Neuronal stem cell (in vitro differentiated cells): ENCODE data around the gene VAPB.

Source experiments
- DNase-seq: peaks from one replicate; pipeline ENCODE4 v3.0.0-alpha.2; 2013; ENCODE audit warnings: low spot score
- H2AFZ ChIP-seq: one replicate; pipeline ENCODE4 v1.6.1; 2013; ENCODE audit warnings: mild to moderate bottlenecking, low read length, inconsistent platforms
- H2AK5ac ChIP-seq: 2 replicates; pipeline ENCODE4 v1.6.1; 2013; ENCODE audit warnings: low read depth, mild to moderate bottlenecking, inconsistent platforms, low read length, moderate library complexity, mixed read lengths
- H2BK120ac ChIP-seq: 2 replicates; pipeline ENCODE4 v1.6.1; 2013; ENCODE audit warnings: low read depth, mild to moderate bottlenecking, inconsistent platforms, low read length, moderate library complexity, mixed read lengths
- H2BK12ac ChIP-seq: one replicate; pipeline ENCODE4 v1.6.1; 2013; ENCODE audit warnings: low read length, inconsistent platforms
- H2BK15ac ChIP-seq: 2 replicates; pipeline ENCODE4 v1.6.1; 2013; ENCODE audit warnings: mild to moderate bottlenecking, low read length, inconsistent platforms, mixed read lengths
- H2BK5ac ChIP-seq: one replicate; pipeline ENCODE4 v1.6.1; 2013; ENCODE audit warnings: inconsistent platforms, mild to moderate bottlenecking, low read length, moderate library complexity
- H3K14ac ChIP-seq: one replicate; pipeline ENCODE4 v1.6.1; 2013; ENCODE audit warnings: low read length, inconsistent platforms
- H3K18ac ChIP-seq: 2 replicates; pipeline ENCODE4 v1.6.1; 2013; ENCODE audit warnings: low read length, inconsistent platforms
- H3K23ac ChIP-seq: 2 replicates; pipeline ENCODE4 v1.6.1; 2013; ENCODE audit warnings: low read depth, mild to moderate bottlenecking, mixed read lengths, low read length, inconsistent platforms; ENCODE audit not compliant: poor library complexity
- H3K27ac ChIP-seq: replicated peaks from 3 replicates; pipeline ENCODE4 v1.5.1; 2013; ENCODE audit warnings: low read length, inconsistent platforms
- H3K27me3 ChIP-seq, 3 experiments: 2 replicates each; pipeline ENCODE4 v1.6.1; 2013; ENCODE audit warnings: low read length in 3 of 3, mild to moderate bottlenecking in 2 of 3, inconsistent platforms in 1 of 3, low read depth in 1 of 3, mixed read lengths in 1 of 3, moderate library complexity in 1 of 3; ENCODE audit not compliant: control insufficient read depth in 3 of 3, insufficient read depth in 3 of 3
- H3K36me3 ChIP-seq, 2 donors: replicated peaks in 1 of 2; 2 replicates each; pipeline ENCODE4 v1.6.1; 2013; ENCODE audit warnings: low read length in 2 of 2; ENCODE audit not compliant: control insufficient read depth in 2 of 2, insufficient read depth in 2 of 2
- H3K4ac ChIP-seq: 2 replicates; pipeline ENCODE4 v1.6.1; 2013; ENCODE audit warnings: inconsistent platforms, mild to moderate bottlenecking, low read length, moderate library complexity
- H3K4me1 ChIP-seq, 2 donors: 1 replicate in 1 of 2; 2 replicates in 1 of 2; pipeline ENCODE4 v1.6.1; 2013; ENCODE audit warnings: low read length in 2 of 2, low read depth in 1 of 2; ENCODE audit not compliant: control insufficient read depth in 2 of 2, insufficient read depth in 1 of 2
- H3K4me2 ChIP-seq: one replicate; pipeline ENCODE4 v1.6.1; 2013; ENCODE audit warnings: mild to moderate bottlenecking, low read length, inconsistent platforms; ENCODE audit not compliant: insufficient read depth, poor library complexity, severe bottlenecking
- H3K4me3 ChIP-seq, 2 donors: 2 replicates each; pipeline ENCODE4 v1.5.1; 2013; ENCODE audit warnings: low read length in 2 of 2, mild to moderate bottlenecking in 2 of 2, inconsistent platforms in 1 of 2, moderate library complexity in 1 of 2
- H3K79me1 ChIP-seq: one replicate; pipeline ENCODE4 v1.6.1; 2013; ENCODE audit warnings: low read depth, mild to moderate bottlenecking, inconsistent platforms, low read length, moderate library complexity
- H3K9ac ChIP-seq: one replicate; pipeline ENCODE4 v1.6.1; 2013; ENCODE audit warnings: mild to moderate bottlenecking, low read depth, low read length, inconsistent platforms; ENCODE audit not compliant: poor library complexity
- H3K9me3 ChIP-seq, 2 donors: replicated peaks in 1 of 2; 2 replicates each; pipeline versions ENCODE3 to v1.6.1; 2013; ENCODE audit warnings: low read length in 2 of 2, mild to moderate bottlenecking in 2 of 2, inconsistent platforms in 1 of 2, low read depth in 1 of 2, mixed read lengths in 1 of 2, moderate library complexity in 1 of 2; ENCODE audit not compliant: control insufficient read depth in 2 of 2, insufficient read depth in 1 of 2
- H4K8ac ChIP-seq: one replicate; pipeline ENCODE4 v1.6.1; 2013; ENCODE audit warnings: low read depth, mild to moderate bottlenecking, inconsistent platforms, low read length, moderate library complexity
- H4K91ac ChIP-seq: one replicate; pipeline ENCODE4 v1.6.1; 2013; ENCODE audit warnings: low read length, low read depth, mild to moderate bottlenecking, inconsistent platforms; ENCODE audit not compliant: poor library complexity
- WGBS, 2 donors: extraction: QIAGEN DNeasy Blood & Tissue Kit; methylation state at CpG; one replicate each; pipeline ENCODE4 v1.1.7; 2013; ENCODE audit warnings: missing lambda C conversion rate in 2 of 2, mixed read lengths in 1 of 2; ENCODE audit not compliant: insufficient read length in 2 of 2, insufficient replicate concordance in 1 of 2; ENCODE audit errors: extremely low coverage in 2 of 2; 5-methylcytosine and 5-hydroxymethylcytosine counted together

The VAPB gene

DNA sequence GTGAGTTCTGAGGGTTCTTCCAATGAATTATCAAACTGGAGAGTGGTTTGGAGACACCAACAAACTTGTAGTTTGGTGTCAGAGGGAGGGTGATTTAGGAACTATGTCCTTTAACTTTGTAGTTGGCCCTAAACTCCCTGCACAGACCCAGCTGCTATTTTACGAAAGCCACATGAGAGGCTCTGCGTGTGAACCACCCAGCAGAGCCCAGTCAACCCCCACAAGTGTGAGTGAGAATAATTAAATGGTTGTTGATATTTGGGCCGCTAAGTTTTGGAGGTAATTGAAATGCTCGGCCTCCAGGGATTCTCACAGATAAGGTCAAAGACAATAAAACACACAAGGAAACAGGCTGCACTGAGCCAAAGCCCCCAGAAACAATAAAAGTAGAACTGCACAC lies 6.9 kb upstream of the VAPB start:
- Histone ChIP-seq H3K23ac (no peak overlapping the region), H3K27ac (no peak overlapping the region), H4K91ac (no peak overlapping the region), H3K36me3 (no peaks in the 10 kb centered on the region), H3K9me3 (peaks cover 0 to 10% of the 10 kb centered on the region in 2 donors), H3K14ac (no peak overlapping the region), H2AFZ (no peak overlapping the region), H3K18ac (no peak overlapping the region), H2BK12ac (no peak overlapping the region), H3K4ac (no peak overlapping the region), H3K4me1 (no peaks in the 10 kb centered on the region), H2BK5ac (no peak overlapping the region), H3K4me3 (no peak overlapping the region), H3K79me1 (no peaks in the 10 kb centered on the region), H3K27me3 (no peaks in the 10 kb centered on the region), H4K8ac (no peak overlapping the region), H3K9ac (no peak overlapping the region), H3K4me2 (no peak overlapping the region), H2BK15ac (no peak overlapping the region), H2BK120ac (no peak overlapping the region), H2AK5ac (no peak overlapping the region)
- DNase-seq: no peak
- no CpG with 5 or more reads among the region's 4 CpGs for WGBS, 2 donors

DNA sequence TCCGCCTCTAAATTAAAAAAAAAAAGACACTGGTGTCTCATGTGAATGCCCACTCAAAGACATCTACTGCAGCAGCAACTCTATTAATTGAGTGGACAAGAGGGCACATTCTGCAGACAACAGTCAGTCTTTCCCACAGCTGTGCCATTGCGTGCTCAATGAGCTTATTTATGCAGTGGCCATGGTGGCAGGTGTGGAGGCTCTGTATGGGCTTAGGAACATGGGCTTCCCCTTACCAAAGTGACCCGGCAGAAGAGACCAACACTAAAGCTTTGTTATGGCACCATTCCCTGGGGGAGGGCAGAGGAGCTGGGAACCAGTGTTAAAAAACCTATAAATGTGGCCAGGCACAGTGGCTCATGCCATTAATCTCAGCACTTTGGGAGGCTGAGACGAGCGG lies 4.2 kb upstream of the VAPB start:
- H2AFZ ChIP-seq: no peak overlapping the region
- no peak overlapping the region for H4K91ac ChIP-seq
- no peak for DNase-seq
- H4K8ac ChIP-seq: no peak overlapping the region
- no peaks in the 10 kb centered on the region for H3K27me3 ChIP-seq
- H3K4me3 ChIP-seq: no peak overlapping the region
- peaks cover 0 to 1% of the 10 kb centered on the region in 2 donors for H3K36me3 ChIP-seq
- no peak overlapping the region for H2BK12ac ChIP-seq
- no peak overlapping the region for H3K4ac ChIP-seq
- H2BK5ac ChIP-seq: no peak overlapping the region
- no peak overlapping the region for H3K27ac ChIP-seq
- no peak overlapping the region for H2BK15ac ChIP-seq
- peaks cover 0 to 6% of the 10 kb centered on the region in 2 donors for H3K9me3 ChIP-seq
- no peak overlapping the region for H3K18ac ChIP-seq
- no peak overlapping the region for H2AK5ac ChIP-seq
- no CpG with 5 or more reads among the region's 5 CpGs for WGBS, 2 donors
- H3K79me1 ChIP-seq: peaks cover 3% of the 10 kb centered on the region
- no peak overlapping the region for H3K4me2 ChIP-seq
- H3K23ac ChIP-seq: no peak overlapping the region
- H3K9ac ChIP-seq: no peak overlapping the region
- H3K4me1 ChIP-seq: peaks cover 2% of the 10 kb centered on the region in 2 donors
- no peak overlapping the region for H3K14ac ChIP-seq
- no peak overlapping the region for H2BK120ac ChIP-seq

DNA sequence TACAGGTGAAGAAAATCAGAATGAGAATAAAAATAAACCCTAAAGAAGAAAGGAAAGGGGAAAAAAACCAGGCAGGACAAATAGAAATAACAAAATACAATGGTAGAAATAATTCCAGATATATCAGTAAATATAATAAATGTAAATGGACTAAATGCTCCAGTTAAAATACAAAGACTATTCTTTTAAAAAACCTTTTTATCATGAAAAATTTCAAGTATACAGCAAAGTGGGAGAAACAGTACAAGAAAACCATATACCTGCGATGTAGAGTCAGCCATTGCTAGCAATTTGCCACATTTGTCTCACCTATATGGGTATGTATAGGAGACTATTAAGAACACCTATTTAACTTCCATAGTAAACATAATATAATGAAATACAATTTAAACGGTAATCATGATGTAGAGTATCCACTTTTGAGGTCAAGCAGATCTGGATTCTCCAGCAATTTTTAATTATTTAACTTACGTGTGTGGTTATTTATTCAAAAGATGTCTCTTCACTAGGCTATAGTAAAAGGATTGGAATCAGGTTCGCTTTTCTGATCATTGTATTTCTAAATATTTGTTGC lies 914 bp upstream of the VAPB start:
- no peak overlapping the region for H3K9ac ChIP-seq
- no peaks in the 10 kb centered on the region for H3K9me3 ChIP-seq
- H2AFZ ChIP-seq: peak overlapping the region; percentile 95
- no peak overlapping the region for H2BK120ac ChIP-seq
- H3K4me1 ChIP-seq: peaks cover 11 to 12% of the 10 kb centered on the region in 2 donors
- DNase-seq: no peak
- H3K4ac ChIP-seq: no peak overlapping the region
- H3K4me2 ChIP-seq: no peak overlapping the region
- H3K23ac ChIP-seq: no peak overlapping the region
- H4K91ac ChIP-seq: no peak overlapping the region
- H3K4me3 ChIP-seq: peak overlapping the region in 1 of 2 donors; percentile 98
- WGBS, 2 donors: no CpG with 5 or more reads among the region's 4 CpGs
- H2BK15ac ChIP-seq: no peak overlapping the region
- peaks cover 12% of the 10 kb centered on the region for H3K79me1 ChIP-seq
- H4K8ac ChIP-seq: no peak overlapping the region
- peaks cover 9 to 34% of the 10 kb centered on the region in 2 donors for H3K36me3 ChIP-seq
- H2BK12ac ChIP-seq: no peak overlapping the region
- no peak overlapping the region for H3K27ac ChIP-seq
- H2AK5ac ChIP-seq: no peak overlapping the region
- no peak overlapping the region for H2BK5ac ChIP-seq
- no peaks in the 10 kb centered on the region for H3K27me3 ChIP-seq
- H3K18ac ChIP-seq: no peak overlapping the region
- H3K14ac ChIP-seq: no peak overlapping the region

DNA sequence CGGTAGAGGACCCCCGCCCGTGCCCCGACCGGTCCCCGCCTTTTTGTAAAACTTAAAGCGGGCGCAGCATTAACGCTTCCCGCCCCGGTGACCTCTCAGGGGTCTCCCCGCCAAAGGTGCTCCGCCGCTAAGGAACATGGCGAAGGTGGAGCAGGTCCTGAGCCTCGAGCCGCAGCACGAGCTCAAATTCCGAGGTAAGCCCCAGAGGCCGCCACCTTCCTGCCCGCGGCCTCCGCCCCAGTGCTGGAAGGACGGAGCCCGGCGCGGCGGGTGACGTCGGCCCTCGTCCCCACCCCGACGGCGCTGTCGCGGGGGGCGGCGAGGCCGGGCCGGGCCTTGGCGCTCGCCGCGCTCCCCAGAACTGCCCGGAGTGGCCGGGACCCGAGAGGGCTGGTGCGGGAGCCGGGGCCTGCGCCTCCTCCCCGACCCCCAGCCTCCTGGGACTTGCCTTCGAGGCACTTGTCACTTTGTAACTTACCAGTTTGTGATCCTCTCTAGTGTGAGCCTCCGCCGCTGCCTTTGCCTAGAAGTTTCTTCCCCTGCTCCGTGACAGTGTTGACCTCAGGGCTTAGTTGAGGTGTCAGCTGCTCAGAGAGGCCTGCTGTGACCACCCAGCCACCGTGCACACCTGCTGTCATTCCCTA lies 417 bp downstream of the VAPB start:
- H4K8ac ChIP-seq: peak overlapping the region; percentile 57
- DNase-seq: no peak

More for the DNA sequence above, 417 bp downstream of the VAPB start:
- Histone ChIP-seq H2BK120ac (no peak overlapping the region), H3K79me1 (peaks cover 12% of the 10 kb centered on the region), H2AK5ac (peak overlapping the region; percentile 66), H3K9me3 (no peaks in the 10 kb centered on the region), H3K27me3 (no peaks in the 10 kb centered on the region), H3K18ac (peak overlapping the region; percentile 100), H2AFZ (peak overlapping the region; percentile 95), H4K91ac (no peak overlapping the region), H3K4me1 (peaks cover 11 to 12% of the 10 kb centered on the region in 2 donors), H3K23ac (peak overlapping the region; percentile 90), H3K4me2 (peak overlapping the region; percentile 69), H3K14ac (peak overlapping the region; percentile 92), H2BK5ac (peak overlapping the region; percentile 88), H3K36me3 (peaks cover 9 to 46% of the 10 kb centered on the region in 2 donors), H3K4me3 (peak overlapping the region; percentile 90 to 98), H3K4ac (peak overlapping the region; percentile 67), H2BK15ac (peak overlapping the region; percentile 56), H3K9ac (peak overlapping the region; percentile 98), H2BK12ac (no peak overlapping the region), H3K27ac (peak overlapping the region; percentile 60)
- no CpG with 5 or more reads among the region's 56 CpGs for WGBS, 2 donors
